ENCODE measurements around the gene GDPD3. TPM values are rescaled to one million over a fixed set of nuclear protein-coding genes. Genes with fewer than 3 reads are reported as not detected.

Gene GDPD3
- total RNA-seq, 1 experiment from 2014 or later, result 3.8 TPM

- Histone ChIP-seq H3K23me2 (ENCODE audit: insufficient read length, low read depth, low read length, poor library complexity, severe bottlenecking) (no peaks in the 10 kb centered on the region), H2BK15ac (ENCODE audit: low read depth, low read length) (no peak overlapping the region), H3K23ac (ENCODE audit: insufficient read length, low read depth, low read length) (no peak overlapping the region), H3K79me2 (ENCODE audit: insufficient read depth, low read length) (no peaks in the 10 kb centered on the region), H3K27ac (ENCODE audit: insufficient read length, low read depth, low read length) (no peak overlapping the region), H2BK5ac (ENCODE audit: insufficient read length, low read length) (no peak overlapping the region), H3K79me1 (ENCODE audit: insufficient read depth, low read depth, low read length, poor library complexity, severe bottlenecking) (no peaks in the 10 kb centered on the region), H3K27me3 (ENCODE audit: insufficient read depth, low read length) (no peaks in the 10 kb centered on the region), H2BK120ac (ENCODE audit: low read depth, low read length, poor library complexity, severe bottlenecking) (no peak overlapping the region), H3K4me2 (ENCODE audit: insufficient read depth, insufficient read length, low read length) (no peak overlapping the region), H3K4ac (ENCODE audit: low read depth, low read length) (no peak overlapping the region), H4K5ac (ENCODE audit: insufficient read length, low read depth, low read length) (no peak overlapping the region), H2AFZ (ENCODE audit: low read length) (no peak overlapping the region), H3K9me3 (ENCODE audit: control insufficient read depth, low read depth, low read length) (no peaks in the 10 kb centered on the region), H4K8ac (replicated peaks; ENCODE audit: insufficient read length, low read depth, low read length) (no peak overlapping the region), H2BK20ac (ENCODE audit: low read depth, low read length, poor library complexity, severe bottlenecking) (no peak overlapping the region), H2AK5ac (ENCODE audit: insufficient read length, low read length) (no peak overlapping the region), H2BK12ac (ENCODE audit: insufficient read length, low read depth, low read length) (no peak overlapping the region), H3K56ac (ENCODE audit: insufficient read length, low read depth, low read length) (no peak overlapping the region), H4K91ac (ENCODE audit: insufficient read length, low read depth, low read length) (no peak overlapping the region), H3K4me1 (ENCODE audit: insufficient read depth, low read length) (no peaks in the 10 kb centered on the region), H3K14ac (ENCODE audit: insufficient read depth, low read length) (no peak overlapping the region), H3T11ph (ENCODE audit: low read length) (no peak overlapping the region), H3K18ac (ENCODE audit: insufficient read length, low read depth, low read length) (no peak overlapping the region), H4K20me1 (ENCODE audit: control insufficient read depth, insufficient read depth, insufficient read length) (no peaks in the 10 kb centered on the region), H3K9ac (ENCODE audit: extremely low read depth, insufficient read length, low read length) (no peak overlapping the region)
- H3K4me1 Mint-ChIP-seq, result no peaks in the 10 kb centered on the region
- TF ChIP-seq CTCF (conservative IDR thresholded peaks at IDR 0.05), result no peak
- no peak overlapping the region for H3K27ac Mint-ChIP-seq
- H3K27me3 Mint-ChIP-seq (ENCODE audit: low read depth), result peaks cover 4% of the 10 kb centered on the region
- DNase-seq, result no peak
- H3K36me3 Mint-ChIP-seq (ENCODE audit: insufficient read depth in 1 of 3, low read depth in 3 of 3), result no peaks in the 10 kb centered on the region
- no peak overlapping the region for H3K4me3 Mint-ChIP-seq
- peaks cover 6% of the 10 kb centered on the region in 2 experiments for H3K9me3 Mint-ChIP-seq
Observed at GRCh38 chr16:30144017-30144416, 30.7 kb upstream of the GDPD3 start.

Measured in H9 (cell line).